NCI-H345 treated with DMSO at 0.1 percent for 48 hours (cell line): ENCODE data around the gene ADARB1.

ENCODE experiments used
- DNase-seq: peaks from one replicate; lab custom pipeline; 2025; ENCODE audit not compliant: unreplicated experiment; lab: John Stamatoyannopoulos, UW

Gene ADARB1

GRCh38 chr21:45246386-45247320 is 172.3 kb downstream of the ADARB1 start:
- DNase-seq = no peak

GRCh38 chr21:45248301-45248892 is 174.0 kb downstream of the ADARB1 start:
- DNase-seq = no peak

GRCh38 chr21:45248893-45249381 is 174.6 kb downstream of the ADARB1 start:
- DNase-seq = no peak

DNA sequence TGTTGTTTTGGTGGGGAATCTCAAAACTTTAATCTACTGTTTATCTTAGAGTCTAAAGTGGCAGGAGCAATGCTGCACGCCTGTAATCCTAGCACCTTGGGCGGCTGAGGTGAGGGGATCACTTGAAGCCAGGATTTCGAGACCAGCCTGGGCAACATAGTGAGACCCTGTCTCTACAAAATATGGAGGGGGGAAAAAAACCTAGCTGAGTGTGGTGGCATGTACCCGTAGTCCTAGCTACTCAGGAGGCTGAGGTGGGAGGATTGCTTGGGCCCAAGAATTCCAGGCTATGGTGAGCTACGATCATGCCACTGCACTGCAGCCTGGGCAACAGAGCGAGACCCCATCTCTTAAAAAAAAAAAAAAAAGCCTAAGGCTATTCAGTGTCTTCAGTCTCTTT is 175.2 kb downstream of the ADARB1 start:
- DNase-seq = no peak

- no peak for DNase-seq
Measured at GRCh38 chr21:45250272-45250671, 175.9 kb downstream of the ADARB1 start.

DNA sequence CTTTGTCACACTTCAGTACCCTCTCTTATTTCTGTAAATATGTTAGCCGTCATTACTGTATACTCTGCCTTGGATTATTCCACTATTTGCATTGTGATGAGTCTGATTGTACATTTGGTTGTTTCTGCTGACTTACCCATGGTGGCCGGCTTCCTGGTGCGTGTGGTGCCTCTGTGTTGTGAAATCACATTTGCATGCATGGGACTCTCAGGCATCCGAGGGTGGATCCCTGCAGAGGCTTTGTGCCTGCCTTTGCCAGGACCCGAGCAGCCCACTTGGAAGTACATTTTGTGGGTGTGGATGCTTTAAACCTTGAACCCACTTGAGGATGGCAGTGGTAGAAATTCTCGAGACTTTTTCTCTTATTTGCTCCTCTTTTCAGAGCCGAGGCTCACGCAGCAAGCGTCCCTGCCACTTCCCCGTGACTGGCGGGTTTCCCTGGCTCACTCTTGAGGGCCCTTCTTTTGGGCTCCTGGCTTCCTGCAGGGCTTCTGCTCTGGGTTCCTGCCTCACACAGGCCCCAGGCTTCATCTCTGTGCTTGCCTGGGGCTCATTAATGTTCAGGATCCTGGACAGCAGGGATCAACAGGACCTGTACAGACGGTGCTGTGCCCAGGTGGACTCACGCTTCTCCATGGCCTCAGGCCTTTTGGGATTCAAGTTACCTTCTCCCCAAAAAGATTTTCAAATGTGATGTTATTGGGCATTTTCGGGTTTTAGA is 176.7 kb downstream of the ADARB1 start:
- no peak for DNase-seq

DNA sequence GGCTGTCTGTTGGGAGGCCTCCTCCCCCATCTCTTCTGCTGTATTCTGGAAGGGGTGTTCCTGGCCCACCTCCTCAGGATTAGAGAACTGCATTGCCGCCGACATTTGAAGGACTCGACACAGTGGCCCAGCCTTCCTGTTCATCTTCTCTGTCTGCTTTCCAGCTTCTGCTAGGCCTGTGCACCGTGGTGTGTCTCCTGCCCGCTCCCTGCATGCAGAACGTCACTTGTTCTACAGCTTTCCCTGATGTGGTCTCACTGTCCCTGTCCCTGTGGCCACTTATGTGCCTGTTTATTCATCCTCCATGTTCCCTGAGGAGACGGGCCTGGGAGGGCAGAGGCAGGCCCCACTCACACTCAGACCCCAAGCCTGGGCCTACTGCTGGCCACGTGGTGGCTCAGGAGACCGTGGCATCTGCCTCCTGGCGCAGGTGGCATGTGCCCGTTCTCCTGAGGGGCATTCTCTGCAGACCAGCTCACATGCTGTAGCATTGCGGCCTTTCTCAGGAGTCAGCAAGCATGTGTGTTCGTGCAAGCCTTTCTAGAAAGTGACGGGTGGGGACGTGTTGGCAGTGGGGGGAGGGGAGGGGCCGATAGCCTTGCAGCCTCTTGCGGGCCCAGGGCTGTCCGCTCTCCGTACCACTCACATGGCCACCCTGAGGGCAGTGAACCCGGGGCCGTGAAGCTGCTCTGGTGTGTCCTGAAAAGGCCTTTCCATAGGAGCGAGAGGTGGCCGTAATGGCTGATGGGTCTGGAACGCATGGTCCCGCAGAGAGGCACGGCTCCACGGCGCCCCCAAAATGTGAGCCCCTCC is 177.5 kb downstream of the ADARB1 start:
- DNase-seq = no peak

DNA sequence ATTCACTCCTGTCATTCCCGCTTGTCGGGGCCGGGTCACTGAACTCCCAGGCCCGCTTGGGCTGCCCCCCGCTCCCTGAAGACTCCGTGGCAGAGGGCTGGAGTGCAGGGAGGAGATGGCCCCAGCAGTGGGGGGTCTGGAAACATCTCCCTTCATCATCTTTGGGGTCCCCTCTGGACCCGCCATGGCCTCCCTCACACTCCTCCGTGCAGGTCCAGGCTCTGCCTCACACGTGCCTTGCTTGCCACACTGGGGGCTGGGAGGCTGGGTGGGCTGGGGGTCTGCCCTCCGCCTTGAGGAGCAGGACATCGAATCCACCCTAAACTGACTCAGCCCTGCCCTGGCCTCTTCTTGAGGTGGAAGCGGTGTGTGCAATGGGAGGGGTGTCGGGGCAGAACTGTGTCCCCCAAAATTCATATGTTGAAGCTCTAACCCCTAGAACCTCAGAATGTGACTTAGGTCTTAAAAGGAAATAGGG is 178.1 kb downstream of the ADARB1 start:
- no peak for DNase-seq

DNA sequence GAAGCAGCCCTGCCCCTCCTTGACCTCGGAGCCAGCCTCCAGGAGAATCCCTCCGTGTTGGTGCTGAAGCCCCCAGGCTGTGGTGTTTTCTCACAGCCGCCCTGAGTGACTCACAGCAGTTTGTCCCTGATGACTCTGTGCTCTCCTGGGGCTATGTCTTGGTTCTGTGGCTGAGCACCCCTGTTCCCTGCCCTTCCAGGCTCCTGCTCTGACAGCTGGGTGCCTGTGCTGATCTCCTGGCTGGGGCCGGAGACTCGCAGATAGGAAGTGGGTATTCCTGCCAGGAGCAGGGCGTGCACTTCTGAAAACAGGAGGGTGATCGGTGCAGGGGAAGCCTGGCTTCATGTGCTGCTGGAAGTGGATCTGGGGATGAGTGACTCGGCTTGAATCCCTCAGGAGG is 178.8 kb downstream of the ADARB1 start:
- DNase-seq = no peak

GRCh38 chr21:45253633-45254459 is 179.5 kb downstream of the ADARB1 start:
- DNase-seq = no peak

DNA sequence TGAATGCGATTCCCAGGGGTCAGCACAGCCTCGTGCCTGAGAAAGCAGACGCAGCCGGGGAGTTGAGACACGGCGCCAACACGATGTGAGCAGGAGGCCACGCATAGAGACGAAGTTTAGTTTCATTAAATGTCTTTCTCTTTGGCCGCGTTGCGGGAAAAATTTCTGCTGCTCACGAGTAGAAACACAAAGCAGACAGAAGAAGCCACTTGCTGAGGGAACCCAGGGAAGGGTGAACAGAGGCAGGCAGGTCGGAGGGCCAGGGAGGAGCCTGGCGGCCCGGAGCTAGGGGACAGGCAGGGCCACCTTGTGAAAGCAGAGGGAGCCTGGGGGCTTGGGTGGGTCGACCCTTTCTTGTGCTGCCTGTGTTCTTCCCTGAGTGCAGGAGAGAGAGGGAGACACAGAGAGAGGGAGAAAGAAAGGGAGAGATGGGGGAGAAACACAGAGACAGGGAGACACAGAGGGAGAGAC is 180.1 kb downstream of the ADARB1 start:
- DNase-seq = no peak

DNA sequence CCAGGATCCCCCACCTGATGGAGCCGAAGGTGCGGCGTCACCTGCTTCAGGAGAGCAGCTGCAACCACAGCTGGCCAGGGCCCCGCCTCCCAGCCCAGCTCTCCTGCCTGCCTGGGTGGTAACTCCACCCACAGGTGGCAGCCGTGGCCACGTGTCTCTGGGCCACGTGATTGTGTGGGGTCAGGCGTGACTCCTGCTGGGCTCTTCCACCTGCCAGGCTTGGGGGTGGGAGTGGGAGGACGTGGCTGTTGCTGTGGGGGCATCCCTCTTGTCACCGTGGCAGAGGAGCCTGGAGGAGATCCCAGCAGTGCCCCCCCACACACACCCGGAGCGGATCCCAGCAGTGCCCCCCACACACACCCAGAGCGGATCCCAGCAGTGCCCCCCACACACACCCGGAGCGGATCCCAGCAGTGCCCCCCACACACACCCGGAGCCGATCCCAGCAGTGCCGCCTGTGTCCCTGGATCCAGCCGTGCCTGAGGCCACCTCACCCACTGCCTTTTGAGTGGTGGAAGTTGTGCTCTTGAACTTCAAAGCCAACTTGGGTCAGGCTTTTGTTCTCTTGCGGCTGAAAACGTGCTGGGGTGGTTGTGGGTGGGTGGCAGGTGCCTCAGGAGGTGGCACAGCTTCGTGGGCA is 181.1 kb downstream of the ADARB1 start:
- peak; percentile 55 for DNase-seq

DNA sequence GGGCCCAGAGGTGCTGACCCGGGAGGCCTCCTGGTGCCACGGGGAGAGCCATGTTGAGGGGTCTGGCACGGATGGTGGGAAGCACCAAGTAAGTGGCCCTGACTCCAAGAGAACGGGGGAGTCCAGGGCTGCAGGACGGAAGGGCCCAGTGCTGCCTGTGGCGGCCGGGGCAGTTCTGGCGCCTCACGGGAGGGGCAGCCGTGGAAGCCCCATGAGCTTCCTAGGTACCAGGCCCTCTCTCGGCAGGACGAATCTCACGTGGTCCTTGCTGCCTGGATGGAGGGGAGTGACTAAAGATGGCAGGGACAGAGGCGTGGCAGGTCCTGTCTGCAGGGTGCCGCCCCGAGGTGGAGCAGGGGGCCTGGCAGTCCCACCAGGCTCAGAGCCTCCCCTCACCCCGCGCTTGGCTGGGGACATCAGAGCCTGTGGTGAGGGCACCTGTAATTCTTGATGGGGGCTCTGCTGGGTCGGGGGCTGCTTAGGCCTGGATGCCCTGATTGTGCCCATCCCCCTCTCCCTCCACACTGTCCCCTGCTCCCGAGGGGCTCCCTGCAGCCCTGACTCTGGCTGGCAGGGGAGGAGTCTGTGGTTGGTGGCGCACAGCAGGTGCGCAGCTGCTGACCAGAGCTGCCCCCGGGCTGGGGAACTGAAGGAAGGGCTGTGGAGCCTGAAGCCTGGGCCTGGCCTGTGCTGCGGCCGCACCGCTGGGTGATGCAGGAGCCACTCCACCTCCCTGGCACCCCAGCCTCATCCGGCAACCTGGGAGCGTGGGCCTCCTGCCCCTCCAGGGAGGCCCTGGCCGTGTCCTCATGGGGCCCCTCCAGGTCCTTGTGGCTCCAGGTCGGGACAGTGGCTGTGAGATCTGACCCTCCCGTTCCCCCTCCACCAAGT is 181.9 kb downstream of the ADARB1 start:
- DNase-seq = no peak

- DNase-seq = no peak
Measured at GRCh38 chr21:45256912-45257672, 182.7 kb downstream of the ADARB1 start.

DNA sequence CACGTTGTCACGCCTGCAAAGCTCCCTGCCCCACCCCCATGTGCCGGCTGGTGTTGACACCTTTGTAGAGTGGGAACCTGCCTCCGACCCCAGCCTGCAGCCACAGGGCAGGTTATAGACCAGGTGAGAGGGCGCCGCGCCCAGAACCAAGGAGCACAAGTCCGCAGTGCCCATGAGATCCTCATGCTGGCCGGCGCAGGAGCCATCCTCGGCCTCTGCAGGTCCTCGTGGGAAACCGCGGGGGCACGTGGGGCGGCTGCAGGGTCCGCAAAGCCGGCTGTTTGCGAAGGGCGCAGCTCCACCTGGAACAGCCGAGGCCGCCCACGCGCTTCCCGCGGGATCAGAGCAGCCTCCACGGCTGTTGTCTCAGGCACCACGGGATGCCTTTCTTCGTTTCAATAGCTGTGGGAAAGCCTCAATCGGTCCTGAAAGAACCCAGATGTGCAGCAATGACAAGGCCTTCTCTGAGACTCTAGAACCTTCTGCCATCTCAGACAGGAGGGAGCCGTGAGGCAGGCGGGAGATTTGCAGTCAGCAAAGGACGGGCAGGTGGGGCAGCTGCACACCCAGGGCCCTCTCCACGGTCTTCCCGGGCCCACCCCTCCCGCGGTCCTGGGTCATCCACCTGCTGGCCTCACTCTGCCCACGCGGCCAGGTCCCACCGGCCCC is 183.4 kb downstream of the ADARB1 start:
- no peak for DNase-seq

GRCh38 chr21:45258466-45258865 is 184.1 kb downstream of the ADARB1 start:
- no peak for DNase-seq
